Frontal cortex (tissue), 4 donors: ENCODE data around the gene GALNT17. TPM values are rescaled to one million over a fixed set of nuclear protein-coding genes. Genes with fewer than 3 reads are reported as not detected.

ENCODE experiments used
- DNase-seq, 2 donors: peaks; one replicate each; pipeline ENCODE4 v3.0.0; 2012; ENCODE audit warnings: low spot score in 2 of 2
- FAIRE-seq: peaks from 2 replicates; lab custom pipeline; 2012; peaks lifted over from hg19 to GRCh38; lab: Jason Lieb, UNC
- total RNA-seq: library from RNA; depleted of rRNA; stranded (reverse); fragments of >200 nt; gene quantifications from one replicate; pipeline ENCODE4 v1.2.3, GENCODE V29; 2014
- donor health status: control.
- donor health status: control.
- donor health status: control.

The GALNT17 gene
- total RNA-seq, 1 donor from 2014 or later, result 26.5 TPM

DNA sequence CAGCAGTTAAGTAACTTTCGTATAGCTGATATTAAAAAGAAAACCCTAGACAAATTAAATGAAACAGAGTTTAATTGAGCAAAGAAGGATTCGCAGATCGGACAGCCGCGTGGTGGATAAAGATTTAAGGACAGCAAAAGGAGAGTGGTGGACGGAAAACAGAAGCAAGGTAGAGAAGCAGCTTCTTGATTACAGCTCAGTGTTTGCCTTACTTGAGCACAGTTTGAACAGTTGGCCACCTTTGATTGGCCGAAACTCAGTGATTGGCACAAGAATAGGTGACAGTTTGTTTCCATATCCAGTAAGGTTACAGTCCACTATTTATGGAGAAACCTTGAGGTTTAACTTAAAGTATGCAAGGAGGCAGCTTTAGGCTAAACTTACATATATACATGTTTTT, 231.7 kb downstream of the GALNT17 start:
- DNase-seq (no peak), FAIRE-seq (no peak)

DNA sequence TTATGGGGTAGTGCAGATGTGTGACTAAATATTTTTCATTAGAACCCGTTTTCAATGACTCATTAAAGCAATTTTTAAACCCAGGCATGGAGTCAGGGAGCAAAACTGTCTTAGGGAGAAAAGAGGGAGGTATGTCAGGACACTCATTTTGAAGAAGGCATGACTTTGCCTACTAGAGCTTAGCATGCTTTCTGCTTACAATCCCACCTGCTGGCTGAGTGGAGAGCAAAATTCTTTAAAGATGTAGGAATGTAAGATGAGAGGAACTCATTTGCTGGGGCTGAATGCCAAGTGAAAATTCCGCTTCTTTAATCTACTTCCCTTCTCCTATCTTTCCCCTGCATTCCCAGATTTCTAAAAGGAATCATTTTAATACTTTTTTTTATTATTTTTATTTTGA, 232.6 kb downstream of the GALNT17 start:
- FAIRE-seq, result no peak
- DNase-seq, result no peak

DNA sequence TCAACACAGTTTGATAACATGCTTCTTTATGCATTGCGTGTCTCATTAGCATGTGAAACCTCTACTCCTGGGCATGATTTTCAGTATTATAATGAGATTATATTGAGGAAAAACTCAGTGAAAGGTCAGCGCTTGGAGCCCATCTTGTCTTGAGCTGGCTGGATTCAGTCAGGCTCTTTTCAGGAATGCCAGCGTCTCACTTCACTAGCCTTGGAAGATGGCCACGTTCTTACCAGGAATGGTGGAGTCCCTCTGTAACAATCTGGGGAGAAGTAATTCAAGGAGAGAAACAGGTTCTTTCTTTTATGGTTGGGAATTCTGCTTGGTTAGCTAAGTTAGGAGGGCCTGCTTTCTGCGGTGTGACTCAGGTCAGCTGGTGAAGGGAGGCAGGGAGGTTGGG, 241.0 kb downstream of the GALNT17 start:
- FAIRE-seq, result no peak
- no peak for DNase-seq

DNA sequence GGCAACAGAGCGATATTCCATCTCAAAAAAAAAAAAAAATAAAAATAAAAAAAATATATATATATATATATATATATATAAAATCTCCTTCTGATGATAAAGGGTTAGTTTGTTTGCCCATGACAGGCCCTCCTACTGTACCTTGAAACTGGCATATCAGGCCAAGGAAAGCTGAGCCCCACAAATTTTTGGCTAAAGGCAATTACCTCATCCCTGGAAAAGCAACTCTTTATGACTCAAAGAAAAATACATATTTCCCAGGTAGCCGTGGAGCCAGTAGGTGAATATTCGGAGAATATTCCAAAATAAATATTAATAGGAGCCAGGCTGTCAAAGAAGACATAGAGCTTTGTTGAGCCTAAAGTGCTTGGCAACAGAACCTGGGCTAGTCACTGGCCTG, 245.1 kb downstream of the GALNT17 start:
- FAIRE-seq (no peak), DNase-seq (no peak)

DNA sequence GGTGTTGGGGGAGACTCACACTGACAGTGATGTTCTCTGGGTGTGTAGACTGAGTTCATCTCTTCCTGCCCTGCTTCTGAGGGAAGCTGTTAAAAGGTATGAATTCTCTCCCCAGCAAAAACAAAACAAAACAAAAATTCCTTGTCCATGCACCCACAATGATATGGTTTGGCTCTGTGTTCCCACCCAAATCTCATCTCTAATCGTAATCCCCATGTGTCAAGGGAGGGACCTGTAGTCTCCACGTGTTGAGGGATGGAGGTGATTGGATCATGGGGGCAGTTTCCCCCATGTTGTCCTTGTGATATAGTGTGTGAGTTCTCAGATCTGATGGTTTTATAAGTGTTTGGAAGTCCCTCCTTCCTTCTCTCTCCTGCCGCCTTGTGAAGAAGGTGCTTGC, 245.5 kb downstream of the GALNT17 start:
- FAIRE-seq, result no peak
- DNase-seq, result no peak

DNA sequence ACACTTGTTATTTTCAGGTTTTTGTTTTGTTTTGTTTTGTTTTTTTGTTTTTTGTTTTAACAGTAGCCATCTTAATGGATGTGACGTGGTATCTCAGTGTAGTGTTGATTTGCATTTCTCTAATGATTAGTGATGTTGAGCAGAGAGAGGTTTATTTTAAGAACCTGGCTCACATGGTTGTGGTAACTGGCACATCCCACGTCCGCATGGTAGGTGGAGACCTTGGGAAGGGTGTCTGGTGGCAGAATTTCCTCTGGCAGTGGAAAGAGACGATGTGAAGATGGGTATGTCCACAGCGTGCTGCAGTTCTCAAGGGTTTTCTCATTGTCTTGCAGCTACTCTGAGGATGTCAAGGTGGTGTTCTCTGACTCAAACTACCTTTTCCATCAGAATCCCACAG, 252.2 kb downstream of the GALNT17 start:
- no peak for FAIRE-seq
- DNase-seq, result no peak

DNA sequence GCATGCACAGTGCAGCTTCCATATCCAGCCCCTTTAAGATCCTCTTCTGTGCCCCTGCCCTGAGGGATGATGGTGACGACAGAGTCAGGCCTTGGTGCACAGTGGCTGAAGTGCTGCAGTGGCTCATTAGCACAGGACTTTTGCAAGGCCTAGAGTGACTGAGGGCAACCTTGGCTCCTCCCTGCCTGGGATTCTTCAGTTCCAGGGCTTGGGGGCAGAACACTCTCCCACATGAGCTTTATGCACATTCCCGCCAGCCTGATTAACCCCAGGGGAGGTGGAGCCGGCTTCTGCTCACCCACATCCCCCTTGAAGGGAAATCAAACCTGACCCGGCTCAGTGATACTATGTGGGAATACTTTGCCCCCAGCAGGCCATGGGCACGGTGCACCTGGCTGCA, 253.4 kb downstream of the GALNT17 start:
- DNase-seq (no peak), FAIRE-seq (no peak)

DNA sequence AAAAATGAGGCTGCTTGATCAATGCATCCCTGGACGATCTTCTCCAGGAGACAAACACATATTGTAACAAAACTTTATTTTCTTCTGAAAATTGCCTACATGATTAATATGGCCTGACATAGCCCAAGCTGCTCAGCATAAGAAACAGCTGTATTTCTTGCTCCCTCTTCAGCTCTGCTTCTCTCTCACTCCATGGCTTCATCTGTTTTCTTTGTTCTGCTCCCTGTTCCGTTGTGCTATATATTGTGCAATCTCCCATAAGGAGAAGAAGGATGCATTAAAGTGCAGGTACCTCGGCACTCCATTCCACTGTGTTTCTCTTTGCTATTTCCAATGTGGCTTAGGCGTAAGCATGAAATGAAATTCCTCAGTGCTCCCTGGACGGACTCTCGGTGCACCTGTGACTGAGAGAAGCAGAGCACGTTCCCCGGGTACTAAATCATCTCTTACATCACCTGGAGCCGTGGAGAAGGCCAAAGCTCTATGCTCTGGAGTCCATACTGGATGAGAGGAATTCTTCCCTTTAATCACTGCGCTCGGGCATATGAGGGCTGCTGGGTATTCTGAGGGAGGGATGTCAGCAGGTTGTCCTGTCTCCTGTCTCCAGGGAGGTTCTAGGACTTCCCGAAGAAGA, 254.3 kb downstream of the GALNT17 start:
- FAIRE-seq (no peak), DNase-seq (no peak)

DNA sequence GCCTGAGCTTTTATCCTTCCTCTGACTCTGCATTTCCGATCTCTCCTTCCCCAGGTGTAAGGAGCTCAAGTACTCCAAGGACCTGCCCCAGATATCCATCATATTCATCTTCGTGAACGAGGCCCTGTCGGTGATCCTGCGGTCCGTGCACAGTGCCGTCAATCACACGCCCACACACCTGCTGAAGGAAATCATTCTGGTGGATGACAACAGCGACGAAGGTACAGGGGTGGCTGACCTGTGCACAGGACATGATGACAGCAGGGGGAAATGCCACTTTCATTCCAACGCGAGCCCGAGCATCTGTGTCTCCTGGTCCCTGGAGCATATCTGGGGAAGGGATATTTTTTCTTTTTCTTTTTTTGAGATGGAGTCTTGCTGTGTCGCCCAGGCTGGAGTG, 256.2 kb downstream of the GALNT17 start:
- no peak for FAIRE-seq
- DNase-seq, result no peak

DNA sequence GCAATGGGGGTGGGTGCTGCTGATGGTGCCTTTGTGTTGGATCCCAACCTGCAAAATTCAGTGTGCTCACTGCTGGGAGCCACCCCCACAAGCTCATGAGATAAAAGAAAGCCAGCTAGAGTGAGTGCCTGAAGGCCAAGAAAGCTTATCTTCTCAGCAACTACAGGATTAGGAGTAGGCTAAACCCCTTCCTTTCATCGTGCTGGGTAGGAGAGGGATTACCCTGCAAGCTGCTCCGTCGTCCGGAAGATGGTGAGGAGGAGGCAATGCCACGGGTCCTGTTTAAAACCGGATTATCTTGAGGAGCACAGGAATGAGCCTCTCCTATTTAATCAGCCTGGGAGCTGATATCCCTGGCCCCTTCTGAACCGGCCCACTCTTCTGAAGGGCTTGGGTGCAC, 258.0 kb downstream of the GALNT17 start:
- no peak for FAIRE-seq

DNA sequence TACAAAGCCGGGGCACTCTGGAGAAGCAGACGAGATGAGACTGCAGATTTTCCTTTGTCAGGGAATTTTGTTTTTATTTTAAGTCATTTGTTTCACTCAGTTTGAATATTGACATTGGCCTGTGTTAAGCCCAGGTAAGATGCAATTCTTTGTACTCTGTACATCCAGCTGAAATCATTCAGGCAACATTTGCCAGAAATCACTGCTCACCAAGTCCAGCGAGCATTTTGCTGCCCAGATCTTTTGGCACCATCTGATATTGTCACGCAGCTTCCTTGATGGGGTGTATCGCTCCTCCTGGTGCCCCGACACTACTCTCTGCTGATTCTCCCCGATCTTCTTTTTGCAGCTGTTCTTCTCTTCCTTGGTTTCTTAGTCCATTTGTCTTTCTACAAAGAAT, 261.7 kb downstream of the GALNT17 start:
- no peak for DNase-seq
- no peak for FAIRE-seq

More for the DNA sequence above, 258.0 kb downstream of the GALNT17 start:
- no peak for DNase-seq

DNA sequence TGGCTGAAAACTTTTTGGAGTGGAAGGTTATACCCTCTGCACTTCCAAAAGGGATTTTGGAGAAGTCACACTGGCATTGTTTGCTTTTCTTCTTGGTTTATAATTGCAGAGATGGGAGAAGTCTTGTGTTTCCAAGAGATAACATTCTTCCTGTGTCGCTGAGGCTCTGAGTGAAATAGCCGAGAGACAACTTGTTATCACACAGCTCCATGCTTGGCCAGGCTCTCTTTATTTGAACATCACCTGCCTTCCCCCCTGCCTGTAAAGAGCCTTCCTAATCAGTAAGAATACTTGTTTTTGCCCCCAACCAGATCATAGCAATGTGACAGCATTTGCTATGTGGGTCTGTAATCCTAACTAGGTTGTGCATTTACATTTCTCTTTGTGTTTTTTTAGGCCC, 270.7 kb downstream of the GALNT17 start:
- no peak for DNase-seq
- no peak for FAIRE-seq

DNA sequence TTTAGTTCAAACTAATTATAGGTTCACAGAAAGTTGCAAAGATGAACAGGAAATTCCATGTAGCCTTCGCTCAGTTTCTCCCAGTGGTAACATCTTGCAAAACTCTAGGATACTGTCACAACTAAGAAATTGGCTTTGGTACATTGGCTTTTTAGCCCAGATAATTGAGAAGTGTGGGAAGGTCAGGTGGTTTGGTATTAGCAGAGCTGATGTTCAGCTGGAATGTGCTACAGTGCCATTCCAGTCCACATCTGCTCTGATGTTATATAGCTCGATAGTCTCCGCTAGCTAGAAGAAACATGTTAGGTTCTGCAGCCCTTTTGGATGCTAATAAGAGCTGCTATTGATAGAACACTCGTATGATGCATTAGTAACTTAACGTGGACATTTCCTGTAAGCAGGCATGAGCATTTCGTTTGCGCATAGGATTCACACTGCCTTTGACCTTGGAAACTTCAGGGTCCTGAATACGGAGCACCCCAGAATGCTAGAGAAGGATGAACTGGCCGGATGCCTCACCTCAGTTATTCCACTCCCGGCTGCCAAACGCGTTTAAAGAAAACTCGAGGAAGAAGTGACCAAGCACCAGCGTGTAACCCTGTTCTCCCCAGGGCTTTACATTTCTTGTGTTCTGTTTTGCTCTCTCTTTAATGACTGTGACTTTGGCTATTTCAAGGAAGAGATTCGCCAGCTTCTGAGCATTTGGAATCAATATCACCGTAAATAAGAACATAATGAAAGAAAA, 271.4 kb downstream of the GALNT17 start:
- DNase-seq (no peak), FAIRE-seq (no peak)

DNA sequence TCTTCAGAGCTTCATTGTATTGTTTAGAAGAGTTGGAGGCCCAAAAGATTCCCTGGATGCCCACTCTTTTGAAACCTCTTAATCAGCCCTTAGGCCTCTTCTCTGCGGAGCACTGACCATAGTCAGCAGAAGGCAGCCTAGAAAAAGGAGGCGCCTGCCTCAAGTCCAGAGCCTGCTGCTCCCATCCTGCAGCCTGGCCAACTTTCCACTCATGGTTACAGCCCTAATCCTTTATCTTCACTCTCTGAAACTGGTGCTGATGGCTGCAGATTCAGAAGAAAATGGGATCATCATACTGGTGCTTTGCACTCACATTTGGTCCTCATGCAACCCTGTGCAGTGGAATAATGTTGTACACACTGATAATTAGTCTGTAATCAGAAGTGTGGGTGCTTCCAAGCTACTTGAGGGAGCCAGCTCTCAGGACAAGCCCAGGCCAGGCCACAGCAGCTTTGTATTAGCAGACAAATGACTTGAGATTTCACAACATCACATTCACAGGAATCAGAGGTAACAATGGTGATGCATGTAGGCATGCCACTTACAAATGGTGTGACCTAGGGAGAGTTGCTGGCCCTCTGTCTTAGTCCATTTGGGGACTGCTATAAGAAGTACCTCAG, 272.9 kb downstream of the GALNT17 start:
- FAIRE-seq (no peak), DNase-seq (no peak)

DNA sequence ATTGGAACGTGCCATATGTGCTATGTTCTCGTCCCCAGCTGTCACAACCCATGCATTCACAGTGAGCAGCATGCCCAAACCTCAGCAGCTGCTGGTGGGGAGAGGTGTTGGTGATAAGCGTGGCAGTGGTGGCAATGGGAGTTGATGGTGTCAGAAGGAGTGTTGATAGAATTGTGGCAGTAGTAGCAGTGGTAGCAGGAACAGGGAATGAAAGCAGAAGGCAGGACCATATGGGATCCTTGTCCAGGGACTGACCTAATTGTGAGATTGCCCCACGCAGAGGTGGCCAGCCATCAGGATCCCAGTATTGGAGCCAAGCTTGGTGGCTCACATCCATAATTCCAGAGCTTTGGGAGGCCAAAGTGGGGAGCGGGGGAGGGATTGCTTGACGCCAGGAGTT, 276.3 kb downstream of the GALNT17 start:
- FAIRE-seq (no peak), DNase-seq (no peak)

DNA sequence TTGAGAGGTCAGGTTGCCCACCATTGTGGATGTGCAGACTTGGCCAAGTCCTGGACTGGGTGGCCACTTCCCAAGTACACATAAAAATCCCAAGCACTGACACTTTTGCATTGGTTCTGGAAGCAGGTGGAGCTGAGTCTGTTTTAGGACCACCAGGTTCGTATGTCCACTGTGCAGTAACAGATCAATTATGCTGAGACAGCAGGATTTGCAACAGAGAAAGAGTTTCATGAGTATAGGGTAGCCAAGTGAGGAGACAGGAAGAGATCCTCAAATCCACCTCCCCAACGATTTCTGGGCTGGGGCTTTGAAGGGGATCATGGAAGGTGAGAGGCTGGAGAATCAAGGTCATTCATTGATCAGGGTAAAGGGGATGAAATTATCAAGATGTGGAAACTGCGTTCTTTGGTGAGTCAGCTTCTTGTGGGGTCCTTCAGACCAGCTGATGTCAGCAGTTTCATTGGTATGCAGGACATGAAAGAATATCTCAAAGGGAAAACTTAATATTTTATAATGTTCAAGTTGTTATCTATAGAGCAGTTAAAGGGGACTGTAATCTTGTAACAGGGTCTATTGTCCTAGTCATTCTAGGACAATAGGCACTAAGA, 277.7 kb downstream of the GALNT17 start:
- no peak for FAIRE-seq

DNA sequence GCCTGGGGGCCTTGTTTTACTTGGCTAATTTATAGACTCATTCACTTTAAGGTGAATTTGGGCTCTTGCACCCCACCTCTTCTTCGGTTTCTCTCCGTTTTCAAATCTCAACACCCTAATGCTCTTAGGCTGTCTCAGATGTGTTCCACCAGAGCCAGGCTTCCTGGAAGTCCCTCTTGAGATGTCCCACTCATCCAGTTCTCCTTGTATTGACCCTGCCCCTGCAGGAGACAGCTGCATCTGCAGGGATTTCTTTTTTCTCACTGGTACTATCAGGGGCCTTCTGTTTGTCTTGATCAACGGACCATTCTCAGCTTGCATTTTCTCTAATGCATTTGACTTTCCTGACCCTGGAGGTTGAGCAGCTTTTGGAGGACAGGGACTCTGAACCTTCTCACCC, 279.5 kb downstream of the GALNT17 start:
- no peak for DNase-seq
- FAIRE-seq, result no peak

More for the DNA sequence above, 277.7 kb downstream of the GALNT17 start:
- DNase-seq, result no peak

DNA sequence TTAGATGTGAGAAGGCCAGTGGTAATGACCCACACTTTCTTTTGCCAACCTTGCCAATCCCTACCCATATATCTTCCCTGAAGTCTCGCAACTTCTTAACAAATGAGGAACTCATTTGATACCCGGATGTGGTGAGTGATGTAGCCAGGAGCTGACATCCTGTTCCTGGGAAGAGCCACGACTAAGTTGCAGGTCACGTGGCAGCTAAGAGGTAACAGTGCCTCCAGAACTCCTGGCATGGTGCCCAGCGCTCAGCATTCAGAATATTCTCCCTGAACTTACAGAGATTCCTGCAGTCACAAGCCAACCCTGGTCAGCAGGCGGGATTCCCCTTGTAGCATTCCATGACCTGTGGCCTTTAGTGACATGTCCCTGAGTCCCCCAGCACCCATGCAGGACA, 282.5 kb downstream of the GALNT17 start:
- FAIRE-seq (no peak), DNase-seq (no peak)

DNA sequence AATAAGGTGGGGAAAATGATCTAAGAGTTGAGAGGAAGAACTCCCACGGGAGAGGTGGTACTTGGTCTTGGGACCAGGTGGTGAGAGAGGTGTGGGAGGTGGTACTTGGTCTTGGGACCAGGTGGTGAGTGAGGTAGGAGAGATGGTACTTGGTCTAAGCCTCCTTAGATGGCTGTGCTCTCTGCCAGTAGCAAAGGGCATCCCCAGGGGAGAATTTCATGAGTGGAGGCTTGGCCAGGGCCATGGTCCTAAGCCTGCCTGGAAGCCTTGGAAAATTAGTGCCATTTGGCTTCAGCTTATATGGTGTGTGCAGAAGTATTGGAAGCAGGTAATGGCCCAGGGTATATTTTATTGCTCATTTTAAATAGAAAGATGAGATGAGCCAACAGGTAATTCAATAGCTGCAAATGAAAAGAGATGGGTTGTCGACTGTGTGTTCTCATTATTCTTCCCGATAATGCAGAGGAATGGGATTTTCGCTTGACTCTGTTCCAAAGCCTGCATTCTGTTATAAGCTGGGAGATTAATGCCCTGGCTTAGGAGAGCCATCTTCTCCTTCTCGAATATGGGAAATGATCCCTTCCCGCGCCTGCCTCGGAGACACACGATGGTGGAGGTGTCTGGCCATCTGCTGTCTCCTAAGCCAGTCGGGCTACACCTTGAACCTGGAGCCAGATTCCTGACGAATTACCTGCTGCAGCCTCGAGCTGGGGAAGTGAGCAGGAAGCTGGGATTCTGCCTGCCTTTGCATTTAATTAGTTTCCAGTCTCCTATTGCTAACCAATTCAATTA, 287.8 kb downstream of the GALNT17 start:
- DNase-seq (no peak), FAIRE-seq (no peak)

DNA sequence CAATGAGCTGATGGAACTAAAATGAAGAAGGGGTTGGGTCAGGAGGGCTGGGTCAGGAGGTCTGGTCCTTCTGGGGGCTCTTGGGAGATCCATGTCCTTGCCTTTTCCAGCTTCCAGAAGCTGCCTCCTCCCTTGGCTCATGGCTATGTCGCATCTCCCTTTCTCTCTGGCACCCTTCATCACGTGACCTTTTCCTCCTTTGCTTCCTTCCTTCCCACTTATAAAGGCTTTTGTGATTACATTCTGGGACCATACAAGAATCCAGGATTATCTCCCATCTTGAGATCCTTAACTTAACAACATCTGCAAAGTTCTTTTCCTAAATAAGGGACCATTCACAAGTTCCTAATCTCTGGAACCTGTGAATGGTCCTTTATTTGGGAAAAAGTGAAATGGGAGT, 290.2 kb downstream of the GALNT17 start:
- FAIRE-seq, result no peak
- no peak for DNase-seq
